K562 (cell line): Measurements from ENCODE around the gene G6PC2. TPM values are rescaled to one million over a fixed set of nuclear protein-coding genes. Genes with fewer than 3 reads are reported as not detected.

Experiments used
- ATAC-seq: fragments of 200-7000 bp; cut with Tn5 transposase; 3 replicates; pipeline ENCODE4 v1.9.1; 2020; ENCODE audit warnings: moderate library complexity
- BruUV-seq: library from RNA; stranded (reverse); fragments of 400-500 nt; replicated peaks from 2 replicates; lab custom pipeline; 2021; lab: Mats Ljungman, UMichigan
- CTCF ChIA-PET: fragments of 300-600 bp; formaldehyde crosslinking; extraction: SDS; loops from one replicate; lab custom pipeline; 2021; ENCODE audit warnings: low intra/inter-chr PET ratio; lab: Yijun Ruan, JAX
- POLR2A ChIA-PET: fragments of 300-600, 350-650 bp; sonication (Branson Sonifier 250); formaldehyde crosslinking; extraction: SDS; loops from one replicate; lab custom pipeline; 2021; ENCODE audit warnings: antibody characterized with exemption, inconsistent platforms; lab: Yijun Ruan, JAX
- DNase-seq, 4 experiments: peaks; one replicate each; pipeline versions ENCODE4 v3.0.0 to v3.0.0-alpha.2; 2011 to 2018; ENCODE audit warnings: low spot score in 3 of 4, mixed read lengths in 3 of 4; ENCODE audit errors: extremely low read depth in 1 of 4
- FAIRE-seq: peaks from 2 replicates; lab custom pipeline; 2011; peaks lifted over from hg19 to GRCh38; lab: Jason Lieb, UNC
- H2AFZ ChIP-seq: 2 replicates; pipeline ENCODE4 v1.6.0; 2011; ENCODE audit warnings: low read depth, low read length, control low read depth, inconsistent platforms
- H3K27ac ChIP-seq: fragments of 200-600 bp; 3 replicates; pipeline ENCODE4 v1.8.0; 2011; ENCODE audit warnings: low read depth, mild to moderate bottlenecking, control low read depth, inconsistent platforms, low read length, moderate library complexity, mixed read lengths; ENCODE audit errors: extremely low read depth
- H3K27me3 ChIP-seq, 2 experiments: fragments of 300-600 bp in 1 of 2; 2 replicates in 1 of 2; 3 replicates in 1 of 2; pipeline versions ENCODE4 v1.6.0 to v1.8.0; 2011; ENCODE audit warnings: inconsistent platforms in 2 of 2, low read length in 2 of 2, mild to moderate bottlenecking in 1 of 2, mixed read lengths in 1 of 2, moderate library complexity in 1 of 2; ENCODE audit not compliant: control insufficient read depth in 2 of 2, insufficient read depth in 2 of 2
- H3K36me3 ChIP-seq: fragments of 300-600 bp; 3 replicates; pipeline ENCODE4 v1.8.0; 2011; ENCODE audit warnings: mild to moderate bottlenecking, low read length, inconsistent platforms; ENCODE audit not compliant: control insufficient read depth, insufficient read depth
- H3K4me1 ChIP-seq, 2 experiments: fragments of 200-600 bp in 1 of 2; replicated peaks in 1 of 2; 2 replicates in 1 of 2; 3 replicates in 1 of 2; pipeline versions ENCODE4 v1.5.1 to v1.8.0; 2011; ENCODE audit warnings: inconsistent platforms in 2 of 2, low read length in 2 of 2, mild to moderate bottlenecking in 1 of 2, mixed read lengths in 1 of 2, moderate library complexity in 1 of 2; ENCODE audit not compliant: control insufficient read depth in 2 of 2, insufficient read depth in 2 of 2
- H3K4me2 ChIP-seq: 2 replicates; pipeline ENCODE4 v1.6.1; 2011; ENCODE audit warnings: low read length, control low read depth, inconsistent platforms, mixed read lengths; ENCODE audit not compliant: insufficient read depth
- H3K4me3 ChIP-seq: fragments of 200-600 bp; sonication (generic), shearing (Covaris generic); 2 replicates; pipeline ENCODE4 v1.5.1; 2016; ENCODE audit warnings: control low read depth, inconsistent platforms
- H3K79me2 ChIP-seq: fragments of 200-600 bp; 3 replicates; pipeline ENCODE4 v1.8.0; 2011; ENCODE audit warnings: low read length, inconsistent platforms; ENCODE audit not compliant: control insufficient read depth, insufficient read depth
- H3K9ac ChIP-seq, 2 experiments: 2 replicates each; pipeline versions ENCODE4 v1.6.0 to v1.6.1; 2011; ENCODE audit warnings: low read depth in 2 of 2, low read length in 2 of 2, control low read depth in 1 of 2, inconsistent platforms in 1 of 2, mild to moderate bottlenecking in 1 of 2, mixed read lengths in 1 of 2; ENCODE audit not compliant: insufficient read depth in 1 of 2
- H3K9me1 ChIP-seq: one replicate; pipeline ENCODE4 v1.6.0; 2011; ENCODE audit warnings: inconsistent platforms, mild to moderate bottlenecking, low read length, moderate library complexity; ENCODE audit not compliant: control insufficient read depth, insufficient read depth
- H3K9me3 ChIP-seq: replicated peaks from 2 replicates; pipeline ENCODE4 v1.5.1; 2011; ENCODE audit warnings: low read depth, low read length, inconsistent platforms; ENCODE audit not compliant: control insufficient read depth, insufficient read depth
- H4K20me1 ChIP-seq: replicated peaks from 2 replicates; pipeline ENCODE4 v1.6.1; 2011; ENCODE audit warnings: low read length, inconsistent platforms, mixed read lengths; ENCODE audit not compliant: control insufficient read depth, insufficient read depth
- ATF1 ChIP-seq, 2 experiments: fragments of 450-650 bp in 1 of 2; IDR thresholded peaks; 2 replicates each; pipeline ENCODE4 v1.6.1; 2016; ENCODE audit warnings: missing compliant biosample characterization in 1 of 2, missing genetic modification characterization in 1 of 2
- GABPB1 ChIP-seq: sonication (generic); formaldehyde crosslinking; IDR thresholded peaks from 2 replicates; pipeline ENCODE4 v1.8.0; 2022; ENCODE audit warnings: mild to moderate bottlenecking, missing genetic modification reagents
- GATAD2B ChIP-seq: fragments of 450-650 bp; IDR thresholded peaks from 2 replicates; pipeline ENCODE4 v1.6.1; 2017; ENCODE audit warnings: mild to moderate bottlenecking, borderline replicate concordance
- PHB ChIP-seq: fragments of 250-450 bp; sonication (Bioruptor Pico); IDR thresholded peaks from 2 replicates; pipeline ENCODE4 v1.5.0; 2021
- SREBF1 ChIP-seq: fragments of 150-350 bp; IDR thresholded peaks from 2 replicates; pipeline ENCODE4 v1.6.1; 2014; ENCODE audit warnings: antibody characterized with exemption, low read depth, low read length, borderline replicate concordance
- TARDBP ChIP-seq: fragments of 450-650 bp; IDR thresholded peaks from 2 replicates; pipeline ENCODE4 v1.6.1; 2016
- TFE3 ChIP-seq: fragments of 450-650 bp; formaldehyde crosslinking; IDR thresholded peaks from 2 replicates; pipeline ENCODE4 v1.4.0; 2020; ENCODE audit warnings: mild to moderate bottlenecking, mixed read lengths
- ZBED1 ChIP-seq: IDR thresholded peaks from 2 replicates; pipeline ENCODE4 v1.6.1; 2014
- ZNF143 ChIP-seq: sonication (generic); formaldehyde crosslinking; IDR thresholded peaks from 2 replicates; pipeline ENCODE4 v1.9.0; 2022; ENCODE audit warnings: mild to moderate bottlenecking, missing genetic modification reagents
- ZNF253 ChIP-seq: fragments of 250-450 bp; sonication (Bioruptor Pico); conservative IDR thresholded peaks from 2 replicates; pipeline ENCODE4 v1.6.1; 2021; ENCODE audit warnings: mild to moderate bottlenecking
- ZNF444 ChIP-seq: fragments of 250-450 bp; sonication (Bioruptor Pico); IDR thresholded peaks from 2 replicates; pipeline ENCODE4 v1.4.0; 2020; ENCODE audit warnings: mild to moderate bottlenecking, moderate library complexity
- ZNF740 ChIP-seq, 3 experiments: fragments of 200-800 bp in 1 of 3; sonication (Bioruptor generic) in 1 of 3; sonication (generic) in 1 of 3; formaldehyde crosslinking in 1 of 3; IDR thresholded peaks; 2 replicates each; pipeline versions ENCODE4 v1.6.1 to v1.8.0; 2016 to 2022; ENCODE audit warnings: mild to moderate bottlenecking in 2 of 3, missing compliant biosample characterization in 2 of 3, missing genetic modification characterization in 2 of 3, missing genetic modification reagents in 1 of 3
- WGBS: fragments of 100-300 bp; shearing (Covaris generic); methylation state at CpG from one replicate; pipeline ENCODE4 v1.1.6; 2016; ENCODE audit warnings: low coverage, mixed read lengths; ENCODE audit not compliant: insufficient coverage; ENCODE audit errors: missing lambda C conversion rate; 5-methylcytosine and 5-hydroxymethylcytosine counted together
- in situ Hi-C: fragments of 300-500 bp; cut with MboI; formaldehyde crosslinking; loops from 4 replicates; pipeline ENCODE4 v1.15.0; 2018; ENCODE audit warnings: inconsistent platforms, mixed read lengths
- intact Hi-C: fragments of 100-400 bp; cut with micrococcal nuclease; formaldehyde crosslinking; loops from 2 replicates; pipeline ENCODE4 v1.14.2; 2022
- polyA plus RNA-seq, 8 experiments: library from polyadenylated mRNA; depleted of rRNA in 4 of 8; stranded (reverse) in 5 of 8; unstranded in 3 of 8; fragments of >200 nt; fragmentation: Nextera tagmentation in 2 of 8; fragmentation: Illumina TruSeq in 1 of 8; extraction: Ambion mirVana in 2 of 8; extraction: Trizol in 1 of 8; gene quantifications; 2 replicates each; pipeline versions ENCODE4 v1.2.1 to v1.2.3, GENCODE V29; 2011 to 2014; ENCODE audit warnings: inconsistent platforms in 1 of 8, missing spikeins in 1 of 8
- total RNA-seq, 7 experiments: library from RNA; depleted of rRNA in 6 of 7; stranded (reverse); fragments of >200 nt in 6 of 7; fragmentation: Illumina TruSeq in 2 of 7; extraction: Trizol in 2 of 7; gene quantifications; 2 replicates each; pipeline versions ENCODE4 v1.2.1 to v1.2.3, GENCODE V29; 2011 to 2021; ENCODE audit warnings: low replicate concordance in 1 of 7

The G6PC2 gene
- total and polyA plus RNA-seq, 9 of the 15 experiments (the other 6 are each of a cell fraction or from before 2014, with no cell fraction given), result 0.03 to 0.15 TPM; not detected in 7

- POLR2A ChIA-PET, result interaction anchor here (1.3 kb wide), 1 partner anchor 136 kb away, joined by 3 read pairs; no protein-coding TSS in a partner anchor
- FAIRE-seq, result no peak
- H3K9ac ChIP-seq, result no peak overlapping the region
- no TSS peak for BruUV-seq
- no peak overlapping the region for H3K4me3 ChIP-seq
- TF ChIP-seq GATAD2B, result no peak
- no peak for TF ChIP-seq TARDBP
- TF ChIP-seq GABPB1 (CRISPR knock-in tag), result no peak
- TF ChIP-seq TFE3 (CRISPR knock-in tag), result no peak
- no peak for TF ChIP-seq ZNF740 (CRISPR knock-in tag; IDR thresholded peaks at IDR 0.05)
- no peak for TF ChIP-seq ZNF740 (tag; IDR thresholded peaks at IDR 0.05)
- no peak for TF ChIP-seq PHB (CRISPR knock-in tag)
- no peak for TF ChIP-seq ZNF143 (CRISPR knock-in tag)
- no peak for TF ChIP-seq ATF1 (CRISPR knock-in tag; IDR thresholded peaks at IDR 0.05)
- no peak for TF ChIP-seq ATF1 (tag; IDR thresholded peaks at IDR 0.05)
- no peak for TF ChIP-seq ZNF444 (CRISPR knock-in tag)
- no peak for TF ChIP-seq ZBED1
- no peak for TF ChIP-seq ZNF253 (CRISPR knock-in tag)
- no peak for TF ChIP-seq SREBF1
- TF ChIP-seq, all 486 proteins: peak for 0
- no peak for ATAC-seq
- in situ Hi-C loops (loop anchor here (25.0 kb wide), 1 partner anchor 973 kb away; no protein-coding TSS in a partner anchor), intact Hi-C loops (no loop called here)
- Histone ChIP-seq H3K9me1 (no peaks in the 10 kb centered on the region), H3K79me2 (no peaks in the 10 kb centered on the region), H3K27ac (no peak overlapping the region), H3K27me3 (no peaks in the 10 kb centered on the region), H3K36me3 (no peaks in the 10 kb centered on the region), H3K9me3 (peaks cover under 1% of the 10 kb centered on the region), H2AFZ (no peak overlapping the region), H3K4me1 (peaks cover 3 to 4% of the 10 kb centered on the region in 2 experiments; a peak in 3 of 5 replicates), H4K20me1 (no peaks in the 10 kb centered on the region), H3K4me2 (no peak overlapping the region)
- CTCF ChIA-PET, result no interaction called here
- no peak for DNase-seq
- 33% methylated on average over 5 of the region's 5 CpGs for WGBS
Measured at GRCh38 chr2:168910330-168910729, 9.2 kb downstream of the G6PC2 start.
